HG02840 (cell line): ENCODE data around the gene DTD1.

Source experiments
- ATAC-seq: cut with Tn5 transposase; IDR thresholded peaks from one replicate; pipeline ENCODE4 v1.9.1; 2021; ENCODE audit warnings: mild to moderate bottlenecking, moderate library complexity, moderate number of reproducible peaks; ENCODE audit not compliant: unreplicated experiment, low FRiP score

Gene DTD1

GRCh38 chr20:18657575-18657974, 69.7 kb downstream of the DTD1 start:
- ATAC-seq, result no peak

GRCh38 chr20:18662279-18663040, 74.6 kb downstream of the DTD1 start:
- ATAC-seq, result no peak

DNA sequence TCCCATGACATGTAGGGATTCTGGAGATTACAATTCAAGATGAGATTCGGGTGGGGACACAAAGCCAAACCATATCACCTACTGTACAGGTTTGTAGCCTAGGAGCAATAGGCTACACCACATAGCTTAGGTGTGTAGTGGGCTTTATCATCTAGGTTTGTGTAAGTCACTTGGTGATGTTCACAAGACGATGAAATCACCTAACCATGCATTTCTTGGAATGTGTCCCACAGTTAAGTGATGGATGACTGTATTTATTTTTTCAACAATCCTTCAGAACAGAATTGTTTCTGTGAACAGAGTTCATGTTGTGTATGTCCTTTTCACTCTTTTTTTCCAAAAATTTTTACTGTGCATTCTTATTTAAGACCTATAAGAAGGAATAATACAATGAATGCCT, 76.1 kb downstream of the DTD1 start:
- ATAC-seq, result no peak

- ATAC-seq, result no peak
These were observed 77.3 kb downstream of the DTD1 start for GRCh38 chr20:18665135-18665534.

GRCh38 chr20:18666803-18667415, 79.1 kb downstream of the DTD1 start:
- no peak for ATAC-seq

- no peak for ATAC-seq
These were observed 81.6 kb downstream of the DTD1 start for GRCh38 chr20:18669241-18670019.

DNA sequence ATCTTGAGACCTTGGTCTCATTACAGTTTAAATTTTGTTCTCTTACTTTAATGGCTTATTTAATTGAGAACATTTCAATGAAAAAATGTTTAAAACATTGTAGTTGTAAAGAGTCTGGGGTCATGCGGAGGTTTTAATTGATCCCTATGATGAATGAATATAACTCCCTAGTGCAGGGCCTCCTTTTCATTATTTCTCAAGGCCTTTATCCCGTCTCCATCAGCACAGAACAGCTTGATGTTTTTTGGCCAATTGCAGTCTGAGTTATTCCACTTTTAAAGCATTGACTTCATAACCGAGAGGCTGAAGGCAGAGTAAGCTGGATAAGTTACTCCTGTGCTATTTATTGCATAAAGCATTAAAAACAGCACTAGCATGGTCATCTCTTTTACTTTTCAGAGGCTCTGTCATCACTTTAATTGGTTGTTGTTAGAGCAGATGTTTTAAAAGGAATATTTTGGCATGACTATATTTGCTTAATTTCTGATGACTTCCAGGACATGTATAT, 83.4 kb downstream of the DTD1 start:
- ATAC-seq, result no peak

- no peak for ATAC-seq
These were observed 85.0 kb downstream of the DTD1 start for GRCh38 chr20:18672834-18673233.

- no peak for ATAC-seq
These were observed 88.5 kb downstream of the DTD1 start for GRCh38 chr20:18676396-18676795.

GRCh38 chr20:18677126-18677525, 89.3 kb downstream of the DTD1 start:
- no peak for ATAC-seq

DNA sequence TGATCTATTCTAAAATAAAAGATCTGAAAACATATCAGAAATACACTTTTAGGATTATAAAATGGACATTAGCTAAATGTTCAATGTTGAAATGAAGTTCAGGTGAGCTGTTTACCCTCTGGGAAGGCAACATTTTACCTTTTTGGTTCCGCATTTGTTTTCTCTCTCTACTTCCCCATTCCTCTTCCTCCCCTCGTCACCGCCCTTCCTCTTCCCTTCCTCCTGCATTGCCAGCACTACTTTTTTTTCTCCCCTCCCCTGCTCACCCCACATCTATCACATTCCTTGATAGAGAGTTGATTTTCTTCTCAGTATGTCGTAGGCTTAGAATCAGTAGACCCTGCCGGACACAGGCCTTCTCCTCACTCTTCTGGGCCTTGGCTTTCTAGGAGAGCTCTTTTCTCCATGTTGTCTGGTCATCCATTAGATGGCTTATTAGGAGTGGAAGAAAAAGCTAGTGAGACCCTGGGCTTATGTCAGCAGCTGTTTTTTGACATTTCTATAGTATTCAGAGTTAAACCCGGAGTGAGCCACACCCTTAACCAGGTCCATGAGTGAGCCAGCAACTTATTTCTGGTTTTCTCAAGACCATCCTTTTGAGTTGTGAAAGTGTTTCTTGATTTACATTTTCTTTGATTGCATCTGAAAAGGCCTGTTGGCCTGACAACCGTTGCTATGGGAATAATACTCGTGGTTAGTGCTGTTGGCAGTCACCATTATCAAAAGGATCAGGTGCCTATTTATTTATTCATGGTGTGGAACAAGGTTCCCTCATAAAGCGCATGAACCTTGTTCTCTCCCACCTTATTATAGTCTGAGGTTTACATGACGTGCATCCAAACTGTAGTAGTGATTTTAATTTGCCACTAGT, 90.9 kb downstream of the DTD1 start:
- no peak for ATAC-seq

- no peak for ATAC-seq
These were observed 96.0 kb downstream of the DTD1 start for GRCh38 chr20:18683839-18684238.

DNA sequence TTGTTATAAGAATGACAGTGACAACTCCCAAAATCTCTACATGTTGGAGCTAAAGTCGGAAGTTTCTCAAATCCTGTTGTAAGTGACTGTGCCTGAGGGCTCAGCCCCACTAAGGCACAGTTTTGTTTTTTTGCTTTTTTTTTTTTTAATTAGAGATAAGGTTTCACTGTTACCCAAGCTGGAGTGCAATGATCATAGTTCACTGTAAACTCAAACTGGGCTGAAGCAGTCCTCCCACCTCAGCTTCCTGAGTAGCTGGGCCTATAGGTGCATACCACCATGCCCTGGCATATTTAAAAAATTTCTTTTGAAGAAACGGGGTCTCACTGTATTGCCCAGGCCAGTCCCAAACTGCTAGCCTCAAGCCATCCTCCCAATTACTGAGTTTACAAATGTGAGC, 96.9 kb downstream of the DTD1 start:
- no peak for ATAC-seq

GRCh38 chr20:18685406-18685805, 97.6 kb downstream of the DTD1 start:
- ATAC-seq, result no peak

DNA sequence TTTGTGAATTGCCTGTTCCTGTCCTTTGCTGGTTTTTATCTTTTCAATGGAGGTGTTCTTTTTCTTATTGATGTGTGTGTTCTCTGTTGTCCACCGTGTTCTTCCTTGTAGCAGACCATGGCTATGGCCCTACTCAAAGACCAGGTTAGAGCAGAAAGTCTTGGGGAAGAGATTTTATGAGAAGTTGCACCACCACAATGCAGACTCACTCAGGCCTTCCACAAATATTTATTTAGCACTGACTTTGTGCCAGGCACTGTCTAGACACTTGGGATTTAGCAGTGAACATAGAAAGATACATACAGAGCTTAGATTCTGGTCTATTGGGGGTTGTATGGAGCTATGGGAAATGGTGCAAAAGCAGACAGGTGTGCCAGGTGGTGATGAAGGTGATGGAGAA, 98.8 kb downstream of the DTD1 start:
- no peak for ATAC-seq

DNA sequence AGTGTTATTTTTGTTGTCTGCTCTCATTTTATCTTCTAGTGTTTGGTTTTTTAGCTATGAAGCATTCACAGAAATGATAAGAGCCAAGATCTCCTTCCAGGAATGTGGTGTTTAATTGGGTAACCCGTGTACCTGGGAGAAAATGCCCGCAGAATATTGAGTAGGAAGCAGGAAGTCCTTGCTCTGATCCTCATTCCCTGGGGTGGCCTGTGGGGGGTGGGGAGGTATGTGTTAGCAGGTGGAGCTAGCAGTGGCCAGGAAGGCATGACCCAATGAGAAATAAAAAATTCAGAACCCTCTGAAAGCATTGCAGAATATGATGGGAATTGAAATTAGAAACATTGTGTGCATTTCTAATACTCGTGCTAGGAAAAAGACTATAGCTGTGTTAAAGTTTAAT, 100.8 kb downstream of the DTD1 start:
- ATAC-seq, result no peak

DNA sequence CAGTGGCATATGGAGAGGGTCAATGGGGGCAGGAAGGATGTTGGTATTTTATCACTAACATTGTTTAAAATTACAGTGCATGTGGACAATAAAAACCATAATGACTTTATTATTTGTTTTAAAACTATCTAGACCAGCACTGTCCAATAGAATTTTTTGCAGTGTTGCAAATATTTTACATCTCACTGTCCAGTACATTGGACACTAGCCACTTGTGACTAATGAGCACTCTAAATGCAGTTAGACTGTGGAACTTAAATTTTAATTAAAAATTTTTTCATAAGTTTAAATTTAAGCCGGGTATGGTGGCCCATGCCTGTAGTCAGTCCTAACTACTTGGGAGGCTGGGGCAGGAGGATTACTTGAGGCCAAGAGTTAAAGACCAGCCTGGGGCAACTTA, 101.7 kb downstream of the DTD1 start:
- no peak for ATAC-seq

DNA sequence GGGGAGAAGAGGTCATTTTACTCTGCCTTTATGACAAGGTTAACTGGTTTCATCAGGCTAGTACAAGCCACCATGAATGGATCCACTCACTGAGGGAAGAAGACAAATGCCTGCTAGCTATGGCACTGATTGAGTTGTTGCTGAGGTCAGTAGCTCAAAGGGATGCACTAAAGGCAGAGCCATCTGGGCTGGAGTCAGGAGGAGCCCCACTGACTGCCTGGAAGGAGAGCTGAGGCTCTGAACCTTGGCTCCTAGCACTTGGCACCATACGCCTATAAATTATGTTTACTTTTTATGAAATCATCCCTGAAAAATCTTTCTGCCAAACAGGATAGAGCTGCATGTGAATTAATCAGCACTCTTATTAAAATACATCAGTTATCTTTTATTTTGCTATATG, 104.6 kb downstream of the DTD1 start:
- ATAC-seq, result no peak

DNA sequence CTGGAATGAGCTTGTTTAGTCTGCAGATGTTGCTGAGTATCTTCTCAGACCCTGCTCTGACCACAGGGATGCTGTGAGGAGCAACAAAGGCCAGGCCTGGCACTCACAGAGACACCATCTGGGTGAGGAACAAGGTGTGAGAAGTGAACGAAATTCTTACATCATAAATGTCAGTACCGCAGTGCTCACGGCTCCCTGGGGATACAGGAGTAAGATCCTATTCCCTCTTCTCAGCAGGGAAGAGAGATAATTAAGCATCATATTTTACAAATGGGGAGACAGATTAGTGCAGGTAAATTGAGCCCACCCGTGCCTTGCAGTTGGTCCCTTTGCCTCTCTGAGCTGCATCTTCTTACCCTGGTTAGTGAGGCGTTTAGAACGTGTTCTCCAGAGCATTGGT, 106.2 kb downstream of the DTD1 start:
- no peak for ATAC-seq

DNA sequence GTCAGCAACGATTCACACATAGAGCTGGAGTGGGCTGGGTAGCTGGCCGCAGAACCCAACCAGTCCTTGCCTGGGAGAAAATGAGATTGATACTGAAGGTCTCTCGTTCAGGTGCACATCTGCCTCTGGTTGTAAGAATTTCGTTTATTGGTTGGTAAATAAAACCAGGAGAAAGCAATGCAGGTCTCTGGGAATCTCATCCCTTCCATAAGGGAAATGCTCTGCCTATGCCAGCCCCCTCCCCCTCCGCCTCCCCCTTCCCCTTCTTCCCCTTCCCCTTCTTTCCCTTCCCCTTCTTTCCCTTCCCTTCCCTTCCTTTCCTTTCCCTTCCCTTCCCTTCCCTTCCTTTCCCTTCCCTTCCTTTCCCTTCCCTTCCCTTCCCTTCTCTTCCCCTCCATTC, 107.3 kb downstream of the DTD1 start:
- no peak for ATAC-seq
